ENCODE data around the gene SLC26A5. TPM values are rescaled to one million over a fixed set of nuclear protein-coding genes. Genes with fewer than 3 reads are reported as not detected.

Gene SLC26A5
- total RNA-seq, 2 donors from 2014 or later, result not detected

DNA sequence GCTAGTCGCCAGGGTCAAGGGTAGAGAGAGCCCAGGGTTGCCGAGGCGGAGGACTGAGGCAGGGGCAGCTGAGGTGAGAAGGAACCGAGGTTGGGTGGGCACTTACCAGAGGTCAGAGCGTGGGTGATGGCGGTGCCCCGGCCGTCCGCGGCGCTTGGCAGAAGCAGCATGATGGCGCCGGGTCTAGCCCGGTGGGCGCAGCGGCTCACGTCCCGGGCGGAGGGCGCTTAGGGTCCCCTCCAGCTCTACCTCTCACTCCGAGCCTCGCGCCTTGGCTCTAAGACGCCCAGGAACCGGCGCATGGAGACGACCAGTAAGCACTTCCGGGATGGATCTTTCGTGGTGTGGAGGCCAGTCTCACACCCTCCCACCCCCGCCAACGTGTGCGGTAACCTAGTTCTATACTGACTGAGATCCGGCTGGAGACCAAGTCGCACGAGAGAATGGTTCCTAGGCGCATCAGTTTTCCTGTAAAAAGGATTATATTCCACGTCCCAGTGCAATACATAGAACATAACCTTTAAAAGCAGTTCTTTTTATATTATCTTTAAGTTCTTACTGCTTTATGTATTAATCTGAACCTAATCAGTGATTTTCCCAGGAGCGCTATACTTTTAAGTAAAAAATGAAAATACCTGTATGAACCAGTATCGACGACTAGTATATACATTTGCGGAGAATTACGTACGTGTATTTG lies 101.4 kb downstream of the SLC26A5 start, which contains the start of gene DNAJC2:
TSS of gene DNAJC2 (minus strand) at position 315 of the 697 bp plus-strand sequence. CDS start at position 170, 145 bp downstream.
- peaks cover 39% of the 10 kb centered on the region for H3K4me1 Mint-ChIP-seq
- peaks cover 75% of the 10 kb centered on the region for H3K36me3 Mint-ChIP-seq (ENCODE audit: low read depth)
- H3K4me3 Mint-ChIP-seq, result peak within 1 kb of the TSS; percentile 99

DNA sequence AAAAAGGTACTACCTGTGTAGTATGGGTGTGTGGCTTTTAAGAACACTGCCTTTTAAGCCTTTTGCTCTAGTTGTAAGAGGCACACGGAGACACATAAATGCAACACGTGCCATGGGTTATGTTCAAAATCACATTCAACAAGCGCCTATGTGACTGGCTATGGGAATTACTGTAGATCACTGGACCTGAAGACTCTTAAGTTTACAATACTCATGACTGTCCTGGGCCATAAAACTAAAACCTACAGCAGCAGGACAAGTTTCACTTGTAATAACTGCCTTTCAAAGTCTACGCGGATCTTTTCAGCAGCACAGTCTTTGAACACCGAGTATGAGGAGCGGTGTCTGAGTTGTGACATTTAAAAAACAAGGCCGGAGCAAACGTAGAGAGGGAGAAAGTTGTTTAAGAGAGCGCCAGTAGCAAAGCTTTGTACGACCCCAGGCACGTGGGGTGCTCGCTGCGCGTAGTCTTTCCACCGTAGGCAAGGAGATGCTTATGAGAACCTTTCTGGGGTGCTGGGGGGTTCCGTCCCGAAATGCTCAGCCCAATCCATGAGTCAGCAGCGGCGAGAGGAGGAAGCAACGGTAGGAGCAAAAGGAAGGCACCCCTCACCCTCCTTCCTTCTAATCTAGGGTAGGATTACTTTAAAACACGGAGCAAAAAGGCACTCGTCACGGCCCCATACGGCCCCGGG lies 102.1 kb downstream of the SLC26A5 start:
- H3K4me1 Mint-ChIP-seq, result peaks cover 41% of the 10 kb centered on the region
- H3K4me3 Mint-ChIP-seq, result peak overlapping the region; percentile 99
- peak; percentile 23 for ATAC-seq (replicated peaks)
- no peaks in the 10 kb centered on the region for H3K27me3 Mint-ChIP-seq
- peaks cover 75% of the 10 kb centered on the region for H3K36me3 Mint-ChIP-seq (ENCODE audit: low read depth)
- H3K27ac Mint-ChIP-seq, result peak overlapping the region; percentile 100
- no peaks in the 10 kb centered on the region for H3K9me3 Mint-ChIP-seq

More for the DNA sequence above, 101.4 kb downstream of the SLC26A5 start, which contains the start of gene DNAJC2:
- no peaks in the 10 kb centered on the region for H3K27me3 Mint-ChIP-seq
- peak; percentile 82 for ATAC-seq (replicated peaks)
- H3K27ac Mint-ChIP-seq, result peak within 1 kb of the TSS; percentile 100
- H3K9me3 Mint-ChIP-seq, result no peaks in the 10 kb centered on the region

- peak; percentile 38 for ATAC-seq (replicated peaks)
- H3K36me3 Mint-ChIP-seq (ENCODE audit: low read depth), result peaks cover 73% of the 10 kb centered on the region
- H3K4me1 Mint-ChIP-seq, result peaks cover 39% of the 10 kb centered on the region
- no peaks in the 10 kb centered on the region for H3K27me3 Mint-ChIP-seq
- H3K9me3 Mint-ChIP-seq, result no peaks in the 10 kb centered on the region
- H3K27ac Mint-ChIP-seq, result peak overlapping the region; percentile 100
- peak overlapping the region; percentile 99 for H3K4me3 Mint-ChIP-seq
Observed at GRCh38 chr7:103343332-103343731, 102.7 kb downstream of the SLC26A5 start.

GRCh38 chr7:103341466-103341865 lies 104.5 kb downstream of the SLC26A5 start:
- H3K27ac Mint-ChIP-seq, result peak overlapping the region; percentile 60
- peaks cover 81% of the 10 kb centered on the region for H3K36me3 Mint-ChIP-seq (ENCODE audit: low read depth)
- H3K27me3 Mint-ChIP-seq, result no peaks in the 10 kb centered on the region
- peaks cover 36% of the 10 kb centered on the region for H3K4me1 Mint-ChIP-seq
- no peaks in the 10 kb centered on the region for H3K9me3 Mint-ChIP-seq
- peak overlapping the region; percentile 99 for H3K4me3 Mint-ChIP-seq
- ATAC-seq (replicated peaks), result no peak

DNA sequence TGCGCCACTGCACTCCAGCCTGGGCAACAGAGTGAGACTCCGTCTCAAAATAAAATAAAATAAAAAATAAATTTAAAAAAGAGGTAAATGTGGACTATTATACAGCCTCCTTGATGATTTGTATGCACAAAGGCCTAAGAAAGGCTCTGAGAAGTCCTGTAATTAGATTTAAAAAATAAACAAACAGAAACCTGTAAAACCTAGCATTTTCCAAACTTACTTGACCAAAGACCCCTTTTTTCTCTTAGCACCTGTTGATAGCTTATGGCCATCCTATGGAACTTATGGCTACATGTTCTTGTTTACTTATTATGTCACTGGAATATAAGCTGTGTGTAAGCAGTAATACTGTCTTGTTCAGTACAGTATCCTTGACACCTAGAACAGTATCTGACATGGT lies 107.1 kb downstream of the SLC26A5 start:
- no peaks in the 10 kb centered on the region for H3K9me3 Mint-ChIP-seq
- no peaks in the 10 kb centered on the region for H3K27me3 Mint-ChIP-seq
- peak overlapping the region; percentile 60 for H3K27ac Mint-ChIP-seq
- peaks cover 97% of the 10 kb centered on the region for H3K36me3 Mint-ChIP-seq (ENCODE audit: low read depth)
- H3K4me3 Mint-ChIP-seq, result peak overlapping the region; percentile 3
- no peak for ATAC-seq (replicated peaks)
- H3K4me1 Mint-ChIP-seq, result peaks cover 31% of the 10 kb centered on the region

GRCh38 chr7:103336761-103337160 lies 109.2 kb downstream of the SLC26A5 start:
- Mint-ChIP-seq H3K4me3 (no peak overlapping the region), H3K4me1 (peaks cover 26% of the 10 kb centered on the region), H3K27ac (no peak overlapping the region), H3K36me3 (ENCODE audit: low read depth) (peaks cover 97% of the 10 kb centered on the region), H3K27me3 (no peaks in the 10 kb centered on the region), H3K9me3 (no peaks in the 10 kb centered on the region)
- ATAC-seq (replicated peaks), result no peak

DNA sequence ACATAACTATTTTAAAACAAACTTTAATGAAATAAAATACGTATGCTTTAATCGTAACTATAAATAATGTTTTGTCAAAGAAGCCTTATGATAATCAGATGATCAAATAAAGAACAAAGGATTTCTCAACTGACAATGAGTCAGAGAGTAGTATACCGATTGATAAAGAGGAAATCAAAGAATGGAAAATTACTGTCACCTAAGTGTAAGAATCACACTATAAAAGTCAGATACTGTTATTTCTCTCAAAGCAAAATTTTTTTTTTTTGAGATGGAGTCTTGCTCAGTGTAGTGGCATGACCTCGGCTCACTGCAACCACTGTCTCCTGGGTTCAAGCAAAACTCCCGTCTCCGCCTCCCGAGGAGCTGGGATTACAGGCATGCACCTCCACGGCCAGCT lies 120.3 kb downstream of the SLC26A5 start:
- ATAC-seq (replicated peaks), result peak; percentile 48
- Mint-ChIP-seq H3K36me3 (ENCODE audit: low read depth) (peaks cover 92% of the 10 kb centered on the region), H3K27ac (peak overlapping the region; percentile 28), H3K9me3 (no peaks in the 10 kb centered on the region), H3K4me1 (no peaks in the 10 kb centered on the region), H3K27me3 (no peaks in the 10 kb centered on the region), H3K4me3 (no peak overlapping the region)

Other genes with a start within 250 kb of the SLC26A5 start
- gene PMPCB, start 148.8 kb downstream of the SLC26A5 start, total RNA-seq, result 10 to 100 TPM; 76.6 to 82.0 TPM
- gene DNAJC2, start 101.4 kb downstream of the SLC26A5 start, total RNA-seq, result 10 to 100 TPM; 28.8 to 44.0 TPM
- gene PSMC2, start 98.6 kb downstream of the SLC26A5 start, total RNA-seq, result 100 to 1,000 TPM; 111 to 180 TPM